Anterior cingulate cortex (tissue), 58 donors: ENCODE data around the gene FBXO36.
A peak's percentile ranks its signal among the peaks of the same experiment; 100 is the strongest.

Experiments
- DNase-seq, 58 donors: peaks; one replicate each; lab custom pipeline; 2025; lab: John Stamatoyannopoulos, UW

Gene FBXO36

GRCh38 chr2:230042195-230042594 is 119.9 kb downstream of the FBXO36 start:
- no peak for DNase-seq

- DNase-seq = no peak
Observed at GRCh38 chr2:230043025-230043424, 120.7 kb downstream of the FBXO36 start.

GRCh38 chr2:230043461-230043860 is 121.2 kb downstream of the FBXO36 start:
- no peak for DNase-seq

GRCh38 chr2:230046491-230046890 is 124.2 kb downstream of the FBXO36 start:
- DNase-seq = no peak

- DNase-seq = no peak
Observed at GRCh38 chr2:230048010-230048671, 125.8 kb downstream of the FBXO36 start.

- no peak for DNase-seq
Observed at GRCh38 chr2:230050136-230050535, 127.8 kb downstream of the FBXO36 start.

- DNase-seq = no peak
Observed at GRCh38 chr2:230052299-230052698, 130.0 kb downstream of the FBXO36 start.

- peak in 5 of 58 donors; percentile 2 to 41 (median 6) for DNase-seq
Observed at GRCh38 chr2:230053753-230054478, 131.6 kb downstream of the FBXO36 start.

- DNase-seq = no peak
Observed at GRCh38 chr2:230060672-230061293, 138.5 kb downstream of the FBXO36 start.
